OCI-LY7 (cell line): ENCODE measurements around the gene PAK4. TPM values are rescaled to one million over a fixed set of nuclear protein-coding genes. Genes with fewer than 3 reads are reported as not detected.

ENCODE experiments used
- BruUV-seq: library from RNA; stranded (reverse); fragments of 400-500 nt; replicated peaks from 2 replicates; lab custom pipeline; 2021; lab: Mats Ljungman, UMichigan
- CTCF ChIA-PET: fragments of 300-600 bp; sonication (Branson Sonifier 250); formaldehyde crosslinking; loops from one replicate; lab custom pipeline; 2022; ENCODE audit warnings: antibody characterized with exemption; ENCODE audit not compliant: unreplicated experiment; lab: Charles Lee
- POLR2A ChIA-PET: fragments of 300-600 bp; sonication (Branson Sonifier 250); formaldehyde crosslinking; loops from one replicate; lab custom pipeline; 2022; ENCODE audit warnings: antibody characterized with exemption; lab: Charles Lee
- DNase-seq: peaks from one replicate; pipeline ENCODE4 v3.0.0-alpha.2; 2015; ENCODE audit warnings: low spot score
- H2AFZ ChIP-seq: fragments of 200-600 bp; sonication (generic), shearing (Covaris generic); 2 replicates; pipeline ENCODE4 v1.6.1; 2014; ENCODE audit warnings: mild to moderate bottlenecking, antibody characterized with exemption, low read length, moderate library complexity
- H3K27ac ChIP-seq: fragments of 200-600 bp; sonication (generic); 2 replicates; pipeline ENCODE4 v1.5.1; 2014; ENCODE audit warnings: mixed run types, low read depth, mild to moderate bottlenecking, moderate library complexity, low read length, inconsistent platforms; ENCODE audit not compliant: poor library complexity, severe bottlenecking
- H3K36me3 ChIP-seq: fragments of 200-600 bp; sonication (generic); 2 replicates; pipeline ENCODE4 v1.6.1; 2014; ENCODE audit warnings: mild to moderate bottlenecking, antibody characterized with exemption, low read length, moderate library complexity, mixed read lengths; ENCODE audit not compliant: insufficient read depth
- H3K4me1 ChIP-seq: fragments of 200-600 bp; sonication (generic); 2 replicates; pipeline ENCODE4 v1.5.1; 2014; ENCODE audit warnings: mild to moderate bottlenecking, low read length; ENCODE audit not compliant: insufficient read depth, poor library complexity, severe bottlenecking
- H3K4me2 ChIP-seq: fragments of 200-600 bp; sonication (generic); 2 replicates; pipeline ENCODE4 v1.6.1; 2014; ENCODE audit warnings: mild to moderate bottlenecking, low read length
- H3K4me3 ChIP-seq: fragments of 200-600 bp; sonication (generic); 2 replicates; pipeline ENCODE4 v1.5.1; 2014; ENCODE audit warnings: mild to moderate bottlenecking, low read depth, low read length; ENCODE audit not compliant: poor library complexity, severe bottlenecking
- H3K79me2 ChIP-seq: fragments of 200-600 bp; sonication (generic); 2 replicates; pipeline ENCODE4 v1.6.1; 2016; ENCODE audit warnings: low read depth, mild to moderate bottlenecking, low read length, moderate library complexity, mixed read lengths; ENCODE audit not compliant: insufficient read depth
- H3K9me2 ChIP-seq: fragments of 200-600 bp; sonication (generic); 2 replicates; pipeline ENCODE4 v1.6.1; 2016; ENCODE audit warnings: mild to moderate bottlenecking, low read length, mixed read lengths; ENCODE audit not compliant: insufficient read depth
- H3K9me3 ChIP-seq: fragments of 200-600 bp; sonication (generic); 2 replicates; pipeline ENCODE4 v1.6.1; 2014; ENCODE audit warnings: mild to moderate bottlenecking, mixed run types, low read length, mixed read lengths
- H4K20me1 ChIP-seq: fragments of 200-600 bp; sonication (generic); 2 replicates; pipeline ENCODE4 v1.6.1; 2014; ENCODE audit warnings: mild to moderate bottlenecking, antibody characterized with exemption, low read length, moderate library complexity, mixed read lengths; ENCODE audit not compliant: insufficient read depth
- CTCF ChIP-seq: fragments of 200-600 bp; sonication (generic); conservative IDR thresholded peaks from 2 replicates; pipeline ENCODE4 v1.5.1; 2014; ENCODE audit warnings: mild to moderate bottlenecking, antibody characterized with exemption, low read length, moderate library complexity, mixed read lengths
- EZH2phosphoT487 ChIP-seq: fragments of 200-600 bp; sonication (generic); IDR thresholded peaks from 2 replicates; pipeline ENCODE4 v1.6.1; 2018; ENCODE audit warnings: low read depth, borderline replicate concordance, mild to moderate bottlenecking, mixed run types, antibody characterized with exemption, low read length, moderate library complexity, mixed read lengths
- intact Hi-C: fragments of 100-400 bp; cut with micrococcal nuclease; formaldehyde crosslinking; loops from one replicate; pipeline ENCODE4 v1.10.0; 2022; ENCODE audit not compliant: unreplicated experiment
- total RNA-seq, 2 experiments: library from RNA; depleted of rRNA in 1 of 2; stranded (reverse); fragments of >200 nt in 1 of 2; shearing (Covaris generic) in 1 of 2; gene quantifications; 2 replicates each; pipeline ENCODE4 v1.2.3, GENCODE V29; 2014 to 2022

Gene PAK4
- total RNA-seq, 2 experiments from 2014 or later, result 7.8 to 26.7 TPM

DNA sequence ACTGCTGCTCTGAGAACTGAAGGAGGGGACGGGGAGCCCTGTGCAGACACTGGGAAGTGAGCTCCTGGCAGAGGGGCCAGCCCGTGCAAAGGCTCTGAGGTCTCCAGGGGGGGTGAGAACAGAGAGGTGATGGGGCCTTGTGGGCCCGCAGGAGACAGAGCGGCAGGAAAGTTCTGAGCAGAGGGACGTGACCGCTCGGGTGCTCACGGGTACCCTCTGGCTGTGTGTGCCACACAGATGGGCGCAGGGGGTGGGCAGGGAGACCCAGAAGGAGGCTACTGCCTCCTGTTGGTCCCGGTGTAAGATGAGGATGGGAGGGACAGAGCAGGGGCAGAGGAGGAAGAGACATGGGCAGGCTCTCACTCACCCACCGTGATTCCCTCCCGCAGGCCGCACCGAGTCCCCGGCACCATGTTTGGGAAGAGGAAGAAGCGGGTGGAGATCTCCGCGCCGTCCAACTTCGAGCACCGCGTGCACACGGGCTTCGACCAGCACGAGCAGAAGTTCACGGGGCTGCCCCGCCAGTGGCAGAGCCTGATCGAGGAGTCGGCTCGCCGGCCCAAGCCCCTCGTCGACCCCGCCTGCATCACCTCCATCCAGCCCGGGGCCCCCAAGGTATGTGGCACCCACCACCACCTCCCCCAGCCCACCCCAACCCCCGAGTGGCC, 43.7 kb downstream of the PAK4 start:
- Histone ChIP-seq H3K79me2 (no peaks in the 10 kb centered on the region), H3K9me3 (no peaks in the 10 kb centered on the region), H3K36me3 (no peaks in the 10 kb centered on the region), H3K4me3 (no peak overlapping the region), H2AFZ (no peak overlapping the region), H4K20me1 (no peaks in the 10 kb centered on the region), H3K4me2 (no peak overlapping the region), H3K4me1 (no peaks in the 10 kb centered on the region), H3K27ac (no peak overlapping the region), H3K9me2 (no peaks in the 10 kb centered on the region)
- ChIA-PET POLR2A (no interaction called here), CTCF (interaction anchor here (0.6 kb wide), 2 partner anchors 20 to 230 kb away, joined by 3 read pairs; no protein-coding TSS in a partner anchor)
- BruUV-seq, result no TSS peak
- intact Hi-C loops, result no loop called here
- no peak for DNase-seq
- TF ChIP-seq EZH2phosphoT487 (no peak), CTCF (no peak)

GRCh38 chr19:39170386-39171231, 45.0 kb downstream of the PAK4 start:
- no peak for DNase-seq
- ChIA-PET POLR2A (interaction anchor here (0.6 kb wide), 1 partner anchor 63 kb away, joined by 7 read pairs; no protein-coding TSS in a partner anchor), CTCF (no interaction called here)
- Histone ChIP-seq H2AFZ (no peak overlapping the region), H3K4me1 (no peaks in the 10 kb centered on the region), H3K36me3 (no peaks in the 10 kb centered on the region), H3K27ac (no peak overlapping the region), H3K4me2 (no peak overlapping the region), H3K9me3 (no peaks in the 10 kb centered on the region), H3K79me2 (no peaks in the 10 kb centered on the region), H4K20me1 (no peaks in the 10 kb centered on the region), H3K4me3 (no peak overlapping the region), H3K9me2 (no peaks in the 10 kb centered on the region)
- intact Hi-C loops, result no loop called here
- no TSS peak for BruUV-seq
- TF ChIP-seq CTCF, result no peak
- no peak for TF ChIP-seq EZH2phosphoT487
